K562 (cell line): Measurements from ENCODE around the gene BPTF. TPM values are rescaled to one million over a fixed set of nuclear protein-coding genes. Genes with fewer than 3 reads are reported as not detected.

ENCODE experiments used
- ATAC-seq: fragments of 200-7000 bp; cut with Tn5 transposase; 3 replicates; pipeline ENCODE4 v1.9.1; 2020; ENCODE audit warnings: moderate library complexity
- BruUV-seq: library from RNA; stranded (reverse); fragments of 400-500 nt; replicated peaks from 2 replicates; lab custom pipeline; 2021; lab: Mats Ljungman, UMichigan
- CTCF ChIA-PET: fragments of 300-600 bp; formaldehyde crosslinking; extraction: SDS; loops from one replicate; lab custom pipeline; 2021; ENCODE audit warnings: low intra/inter-chr PET ratio; lab: Yijun Ruan, JAX
- POLR2A ChIA-PET: fragments of 300-600, 350-650 bp; sonication (Branson Sonifier 250); formaldehyde crosslinking; extraction: SDS; loops from one replicate; lab custom pipeline; 2021; ENCODE audit warnings: antibody characterized with exemption, inconsistent platforms; lab: Yijun Ruan, JAX
- DNase-seq, 4 experiments: peaks; one replicate each; pipeline versions ENCODE4 v3.0.0 to v3.0.0-alpha.2; 2011 to 2018; ENCODE audit warnings: low spot score in 3 of 4, mixed read lengths in 3 of 4; ENCODE audit errors: extremely low read depth in 1 of 4
- FAIRE-seq: peaks from 2 replicates; lab custom pipeline; 2011; peaks lifted over from hg19 to GRCh38; lab: Jason Lieb, UNC
- H2AFZ ChIP-seq: 2 replicates; pipeline ENCODE4 v1.6.0; 2011; ENCODE audit warnings: low read depth, low read length, control low read depth, inconsistent platforms
- H3K27ac ChIP-seq: fragments of 200-600 bp; 3 replicates; pipeline ENCODE4 v1.8.0; 2011; ENCODE audit warnings: low read depth, mild to moderate bottlenecking, control low read depth, inconsistent platforms, low read length, moderate library complexity, mixed read lengths; ENCODE audit errors: extremely low read depth
- H3K27me3 ChIP-seq, 2 experiments: fragments of 300-600 bp in 1 of 2; 2 replicates in 1 of 2; 3 replicates in 1 of 2; pipeline versions ENCODE4 v1.6.0 to v1.8.0; 2011; ENCODE audit warnings: inconsistent platforms in 2 of 2, low read length in 2 of 2, mild to moderate bottlenecking in 1 of 2, mixed read lengths in 1 of 2, moderate library complexity in 1 of 2; ENCODE audit not compliant: control insufficient read depth in 2 of 2, insufficient read depth in 2 of 2
- H3K36me3 ChIP-seq: fragments of 300-600 bp; 3 replicates; pipeline ENCODE4 v1.8.0; 2011; ENCODE audit warnings: mild to moderate bottlenecking, low read length, inconsistent platforms; ENCODE audit not compliant: control insufficient read depth, insufficient read depth
- H3K4me1 ChIP-seq, 2 experiments: fragments of 200-600 bp in 1 of 2; replicated peaks in 1 of 2; 2 replicates in 1 of 2; 3 replicates in 1 of 2; pipeline versions ENCODE4 v1.5.1 to v1.8.0; 2011; ENCODE audit warnings: inconsistent platforms in 2 of 2, low read length in 2 of 2, mild to moderate bottlenecking in 1 of 2, mixed read lengths in 1 of 2, moderate library complexity in 1 of 2; ENCODE audit not compliant: control insufficient read depth in 2 of 2, insufficient read depth in 2 of 2
- H3K4me2 ChIP-seq: 2 replicates; pipeline ENCODE4 v1.6.1; 2011; ENCODE audit warnings: low read length, control low read depth, inconsistent platforms, mixed read lengths; ENCODE audit not compliant: insufficient read depth
- H3K4me3 ChIP-seq: fragments of 200-600 bp; sonication (generic), shearing (Covaris generic); 2 replicates; pipeline ENCODE4 v1.5.1; 2016; ENCODE audit warnings: control low read depth, inconsistent platforms
- H3K79me2 ChIP-seq: fragments of 200-600 bp; 3 replicates; pipeline ENCODE4 v1.8.0; 2011; ENCODE audit warnings: low read length, inconsistent platforms; ENCODE audit not compliant: control insufficient read depth, insufficient read depth
- H3K9ac ChIP-seq, 2 experiments: 2 replicates each; pipeline versions ENCODE4 v1.6.0 to v1.6.1; 2011; ENCODE audit warnings: low read depth in 2 of 2, low read length in 2 of 2, control low read depth in 1 of 2, inconsistent platforms in 1 of 2, mild to moderate bottlenecking in 1 of 2, mixed read lengths in 1 of 2; ENCODE audit not compliant: insufficient read depth in 1 of 2
- H3K9me1 ChIP-seq: one replicate; pipeline ENCODE4 v1.6.0; 2011; ENCODE audit warnings: inconsistent platforms, mild to moderate bottlenecking, low read length, moderate library complexity; ENCODE audit not compliant: control insufficient read depth, insufficient read depth
- H3K9me3 ChIP-seq: replicated peaks from 2 replicates; pipeline ENCODE4 v1.5.1; 2011; ENCODE audit warnings: low read depth, low read length, inconsistent platforms; ENCODE audit not compliant: control insufficient read depth, insufficient read depth
- H4K20me1 ChIP-seq: replicated peaks from 2 replicates; pipeline ENCODE4 v1.6.1; 2011; ENCODE audit warnings: low read length, inconsistent platforms, mixed read lengths; ENCODE audit not compliant: control insufficient read depth, insufficient read depth
- BRD9 ChIP-seq: fragments of 450-650 bp; IDR thresholded peaks from 2 replicates; pipeline ENCODE4 v1.6.1; 2018; ENCODE audit warnings: low read depth; ENCODE audit not compliant: partially characterized antibody
- CBFB ChIP-seq: sonication (generic); formaldehyde crosslinking; IDR thresholded peaks from 2 replicates; pipeline ENCODE4 v1.4.0; 2020; ENCODE audit warnings: mild to moderate bottlenecking, missing genetic modification reagents
- CREBBP ChIP-seq: IDR thresholded peaks from one replicate; pipeline ENCODE4 v1.6.1; 2012; ENCODE audit warnings: low read depth, mild to moderate bottlenecking, control low read depth, inconsistent platforms, low read length
- E2F8 ChIP-seq: fragments of 450-650 bp; IDR thresholded peaks from 2 replicates; pipeline ENCODE4 v1.7.1; 2018; ENCODE audit warnings: mild to moderate bottlenecking, low read depth; ENCODE audit not compliant: partially characterized antibody
- FOXK1 ChIP-seq: sonication (generic); formaldehyde crosslinking; IDR thresholded peaks from 2 replicates; pipeline ENCODE4 v1.8.0; 2022; ENCODE audit warnings: missing genetic modification reagents, mild to moderate bottlenecking, borderline replicate concordance
- KDM1A ChIP-seq, 2 experiments: fragments of 450-650 bp; IDR thresholded peaks; 2 replicates each; pipeline ENCODE4 v1.6.1; 2016; ENCODE audit warnings: mild to moderate bottlenecking in 2 of 2
- MTA1 ChIP-seq: fragments of 450-650 bp; IDR thresholded peaks from 2 replicates; pipeline ENCODE4 v1.6.1; 2017; ENCODE audit warnings: borderline replicate concordance
- NFIX ChIP-seq: fragments of 250-450 bp; sonication (Bioruptor Pico); IDR thresholded peaks from 2 replicates; pipeline ENCODE4 v1.4.0; 2020; ENCODE audit warnings: low read depth, mild to moderate bottlenecking, moderate library complexity
- PTRF ChIP-seq: fragments of 450-650 bp; IDR thresholded peaks from 2 replicates; pipeline ENCODE4 v1.6.1; 2016; ENCODE audit warnings: mild to moderate bottlenecking, missing genetic modification characterization, missing compliant biosample characterization
- RCOR1 ChIP-seq, 2 experiments: IDR thresholded peaks; 2 replicates each; pipeline ENCODE4 v1.6.1; 2012; ENCODE audit warnings: low read depth in 2 of 2, low read length in 2 of 2, borderline replicate concordance in 1 of 2, improper control_type of control experiment in 1 of 2
- SMAD1 ChIP-seq: fragments of 150-350 bp; IDR thresholded peaks from 2 replicates; pipeline ENCODE4 v1.6.1; 2014; ENCODE audit warnings: low read length, low read depth; ENCODE audit not compliant: partially characterized antibody
- SRSF1 ChIP-seq: fragments of 200-400 bp; formaldehyde crosslinking; IDR thresholded peaks from 2 replicates; pipeline ENCODE4 v1.6.1; 2017; ENCODE audit warnings: mild to moderate bottlenecking, low read depth, low read length, moderate library complexity
- SRSF7 ChIP-seq: fragments of 200-400 bp; formaldehyde crosslinking; optimal IDR thresholded peaks from 2 replicates; pipeline ENCODE3; 2017; ENCODE audit warnings: mild to moderate bottlenecking, low read depth, low read length
- XRCC4 ChIP-seq: IDR thresholded peaks from one replicate; pipeline ENCODE4 v1.6.1; 2011; ENCODE audit not compliant: insufficient read depth, insufficient read length; ENCODE audit errors: extremely low read depth
- ZBTB43 ChIP-seq: sonication (generic); formaldehyde crosslinking; IDR thresholded peaks from 2 replicates; pipeline ENCODE4 v1.8.0; 2023; ENCODE audit warnings: mild to moderate bottlenecking, missing genetic modification reagents
- ZBTB8A ChIP-seq: fragments of 450-650 bp; IDR thresholded peaks from 2 replicates; pipeline ENCODE4 v1.6.1; 2018; ENCODE audit warnings: mild to moderate bottlenecking, moderate library complexity; ENCODE audit not compliant: partially characterized antibody
- ZNF316 ChIP-seq: fragments of 450-650 bp; IDR thresholded peaks from 2 replicates; pipeline ENCODE4 v1.6.1; 2016
- ZNF696 ChIP-seq: fragments of 250-450 bp; sonication (Bioruptor Pico); conservative IDR thresholded peaks from 2 replicates; pipeline ENCODE4 v1.4.0; 2020; ENCODE audit warnings: mild to moderate bottlenecking, moderate library complexity
- WGBS: fragments of 100-300 bp; shearing (Covaris generic); methylation state at CpG from one replicate; pipeline ENCODE4 v1.1.6; 2016; ENCODE audit warnings: low coverage, mixed read lengths; ENCODE audit not compliant: insufficient coverage; ENCODE audit errors: missing lambda C conversion rate; 5-methylcytosine and 5-hydroxymethylcytosine counted together
- in situ Hi-C: fragments of 300-500 bp; cut with MboI; formaldehyde crosslinking; loops from 4 replicates; pipeline ENCODE4 v1.15.0; 2018; ENCODE audit warnings: inconsistent platforms, mixed read lengths
- intact Hi-C: fragments of 100-400 bp; cut with micrococcal nuclease; formaldehyde crosslinking; loops from 2 replicates; pipeline ENCODE4 v1.14.2; 2022
- polyA plus RNA-seq, 8 experiments: library from polyadenylated mRNA; depleted of rRNA in 4 of 8; stranded (reverse) in 5 of 8; unstranded in 3 of 8; fragments of >200 nt; fragmentation: Nextera tagmentation in 2 of 8; fragmentation: Illumina TruSeq in 1 of 8; extraction: Ambion mirVana in 2 of 8; extraction: Trizol in 1 of 8; gene quantifications; 2 replicates each; pipeline versions ENCODE4 v1.2.1 to v1.2.3, GENCODE V29; 2011 to 2014; ENCODE audit warnings: inconsistent platforms in 1 of 8, missing spikeins in 1 of 8
- total RNA-seq, 7 experiments: library from RNA; depleted of rRNA in 6 of 7; stranded (reverse); fragments of >200 nt in 6 of 7; fragmentation: Illumina TruSeq in 2 of 7; extraction: Trizol in 2 of 7; gene quantifications; 2 replicates each; pipeline versions ENCODE4 v1.2.1 to v1.2.3, GENCODE V29; 2011 to 2021; ENCODE audit warnings: low replicate concordance in 1 of 7

The BPTF gene
- total and polyA plus RNA-seq, 9 of the 15 experiments (the other 6 are each of a cell fraction or from before 2014, with no cell fraction given): 12.5 to 52.1 (median 26.9) TPM

DNA sequence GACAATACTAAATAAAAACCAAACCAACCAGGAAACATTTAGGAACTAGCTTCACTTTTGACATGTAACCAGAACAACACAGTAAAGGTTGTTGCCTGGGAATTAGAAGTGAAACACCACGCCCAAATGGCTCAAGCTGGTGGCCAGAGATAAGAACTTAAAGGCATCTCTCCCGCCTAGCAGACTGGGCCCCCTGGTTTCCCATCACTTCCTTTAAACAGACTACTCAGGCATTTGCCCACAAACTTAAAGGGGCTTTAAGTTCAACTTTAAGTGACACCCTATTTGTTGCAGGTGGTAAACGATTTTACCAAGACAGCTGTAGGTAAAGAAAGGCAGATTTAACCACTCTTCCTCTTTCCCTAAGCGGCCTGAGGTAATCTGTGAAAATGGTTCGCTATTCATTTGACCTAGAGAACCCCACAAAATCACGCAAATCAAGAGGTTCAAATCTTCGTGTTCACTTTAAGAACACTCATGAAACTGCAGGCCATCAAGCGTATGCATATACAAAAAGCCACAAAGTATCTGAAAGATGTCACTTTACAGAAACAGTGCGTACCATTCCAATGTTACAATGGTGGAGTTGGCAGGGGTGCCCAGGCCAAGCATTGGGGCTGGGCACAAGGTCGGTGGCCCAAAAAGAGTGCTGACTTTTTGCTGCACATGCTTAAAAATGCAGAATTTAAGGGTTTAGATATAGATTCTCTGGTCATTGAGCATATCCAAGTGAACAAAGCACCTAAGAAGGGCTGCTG, 40.8 kb upstream of the BPTF start:
- peak overlapping the region; percentile 79 for H3K4me2 ChIP-seq
- intact Hi-C loops (loop anchor here (2.0 kb wide), 1 partner anchor 40 kb away; the partner anchor contains the start of gene BPTF), in situ Hi-C loops (no loop called here)
- no TSS peak for BruUV-seq
- POLR2A ChIA-PET: interaction anchor here (0.7 to 2.1 kb wide), 7 partner anchors 11 to 126 kb away, joined by 3 to 16 read pairs (median 4); partner anchors contain the start of gene BPTF
- no peaks in the 10 kb centered on the region for H3K79me2 ChIP-seq
- no peaks in the 10 kb centered on the region for H3K9me1 ChIP-seq
- WGBS: 3% methylated on average over 10 of the region's 10 CpGs
- peaks cover 31 to 33% of the 10 kb centered on the region in 2 experiments for H3K4me1 ChIP-seq
- peak overlapping the region; percentile 90 for H3K27ac ChIP-seq
- ATAC-seq (peak; percentile 85), DNase-seq (peak; percentile 85 to 96 (median 89)), FAIRE-seq (peak; percentile 96)
- no peaks in the 10 kb centered on the region for H4K20me1 ChIP-seq
- no peaks in the 10 kb centered on the region for H3K27me3 ChIP-seq
- no peak overlapping the region; the same call in 1 of the 2 replicates for H3K4me3 ChIP-seq
- peak overlapping the region; percentile 68 for H2AFZ ChIP-seq
- H3K36me3 ChIP-seq: no peaks in the 10 kb centered on the region
- no peaks in the 10 kb centered on the region for H3K9me3 ChIP-seq
- CTCF ChIA-PET: no interaction called here
- H3K9ac ChIP-seq: peak overlapping the region; percentile 60 to 64; a peak in 3 of 4 replicates
- peak; percentile 37; the same call in 1 of the 2 replicates for TF ChIP-seq PTRF
- no peak for TF ChIP-seq ZNF316
- TF ChIP-seq BRD9: peak; percentile 85
- no peak for TF ChIP-seq SMAD1
- TF ChIP-seq NFIX (CRISPR knock-in tag): no peak
- TF ChIP-seq SRSF7: no peak
- TF ChIP-seq MTA1: peak; percentile 65; the same call in 1 of the 2 replicates
- TF ChIP-seq ZNF696 (CRISPR knock-in tag): no peak
- no peak for TF ChIP-seq FOXK1 (CRISPR knock-in tag)
- peak; percentile 60 to 89 for TF ChIP-seq RCOR1 (IDR thresholded peaks at IDR 0.05; ENCODE audit: borderline replicate concordance in 1 of 2, low read depth in 2 of 2, low read length in 2 of 2)
- no peak for TF ChIP-seq CBFB (CRISPR knock-in tag)
- TF ChIP-seq ZBTB43: no peak
- no peak for TF ChIP-seq E2F8
- no peak for TF ChIP-seq XRCC4
- TF ChIP-seq ZBTB8A: no peak
- no peak for TF ChIP-seq CREBBP
- TF ChIP-seq SRSF1: no peak
- peak; percentile 94 to 95 for TF ChIP-seq KDM1A (IDR thresholded peaks at IDR 0.05)
